Measurements from ENCODE around the gene DIAPH1.

DNA sequence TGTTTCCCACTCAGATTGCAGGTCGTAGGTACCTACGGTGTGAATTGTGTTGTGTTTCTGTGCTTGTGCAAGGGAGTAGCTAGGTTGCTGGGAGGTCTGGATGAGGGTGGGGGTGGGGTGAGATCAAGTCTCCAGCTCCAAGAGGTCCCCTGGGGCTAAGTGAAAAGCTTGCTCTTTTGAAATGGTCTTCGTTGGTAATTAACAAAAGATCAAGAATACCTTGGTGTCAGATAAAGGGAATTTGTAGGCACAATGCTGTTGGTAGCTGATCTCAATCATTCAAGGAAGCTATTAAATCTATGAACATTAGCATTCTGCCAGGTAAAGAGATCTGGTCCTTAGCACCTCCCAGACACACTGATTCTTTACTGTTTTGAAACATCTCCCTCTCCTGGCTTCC, 134.9 kb downstream of the DIAPH1 start:
- TF ChIP-seq, protein P1, sequence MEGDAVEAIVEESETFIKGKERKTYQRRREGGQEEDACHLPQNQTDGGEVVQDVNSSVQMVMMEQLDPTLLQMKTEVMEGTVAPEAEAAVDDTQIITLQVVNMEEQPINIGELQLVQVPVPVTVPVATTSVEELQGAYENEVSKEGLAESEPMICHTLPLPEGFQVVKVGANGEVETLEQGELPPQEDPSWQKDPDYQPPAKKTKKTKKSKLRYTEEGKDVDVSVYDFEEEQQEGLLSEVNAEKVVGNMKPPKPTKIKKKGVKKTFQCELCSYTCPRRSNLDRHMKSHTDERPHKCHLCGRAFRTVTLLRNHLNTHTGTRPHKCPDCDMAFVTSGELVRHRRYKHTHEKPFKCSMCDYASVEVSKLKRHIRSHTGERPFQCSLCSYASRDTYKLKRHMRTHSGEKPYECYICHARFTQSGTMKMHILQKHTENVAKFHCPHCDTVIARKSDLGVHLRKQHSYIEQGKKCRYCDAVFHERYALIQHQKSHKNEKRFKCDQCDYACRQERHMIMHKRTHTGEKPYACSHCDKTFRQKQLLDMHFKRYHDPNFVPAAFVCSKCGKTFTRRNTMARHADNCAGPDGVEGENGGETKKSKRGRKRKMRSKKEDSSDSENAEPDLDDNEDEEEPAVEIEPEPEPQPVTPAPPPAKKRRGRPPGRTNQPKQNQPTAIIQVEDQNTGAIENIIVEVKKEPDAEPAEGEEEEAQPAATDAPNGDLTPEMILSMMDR (IDR thresholded peaks at IDR 0.05; ENCODE audit: low read depth, low read length): no peak
- TF ChIP-seq EZH2phosphoT487 (IDR thresholded peaks at IDR 0.05; ENCODE audit: low read depth): no peak

All from OCI-LY3 (cell line).